OCI-LY1 (cell line): ENCODE results near the gene CAV3.

Source experiments
- H2AFZ ChIP-seq: fragments of 200-600 bp; sonication (generic), shearing (Covaris generic); 2 replicates; pipeline ENCODE4 v1.6.0; 2014; ENCODE audit warnings: antibody characterized with exemption, mild to moderate bottlenecking, low read length
- H3F3A ChIP-seq: fragments of 200-600 bp; sonication (generic), shearing (Covaris generic); 2 replicates; pipeline ENCODE4 v1.6.0; 2014; ENCODE audit warnings: mild to moderate bottlenecking, antibody characterized with exemption, low read length, moderate library complexity; ENCODE audit not compliant: insufficient read depth
- H3K27ac ChIP-seq: fragments of 200-600 bp; sonication (generic); 2 replicates; pipeline ENCODE4 v1.5.1; 2014; ENCODE audit warnings: low read length, mixed run types, mild to moderate bottlenecking, low read depth; ENCODE audit not compliant: poor library complexity, severe bottlenecking
- H3K27me3 ChIP-seq: fragments of 200-600 bp; sonication (generic); 2 replicates; pipeline ENCODE4 v1.6.0; 2014; ENCODE audit warnings: antibody characterized with exemption, mild to moderate bottlenecking, low read length, moderate library complexity; ENCODE audit not compliant: insufficient read depth
- H3K36me3 ChIP-seq: fragments of 200-600 bp; sonication (generic); 2 replicates; pipeline ENCODE4 v1.6.1; 2014; ENCODE audit warnings: mild to moderate bottlenecking, antibody characterized with exemption, low read length, moderate library complexity, mixed read lengths; ENCODE audit not compliant: insufficient read depth
- H3K4me1 ChIP-seq: fragments of 200-600 bp; sonication (generic); 2 replicates; pipeline ENCODE4 v1.5.1; 2014; ENCODE audit warnings: mild to moderate bottlenecking, low read length, moderate library complexity; ENCODE audit not compliant: insufficient read depth, severe bottlenecking
- H3K4me2 ChIP-seq: fragments of 200-600 bp; sonication (generic), shearing (Covaris generic); 2 replicates; pipeline ENCODE4 v1.6.1; 2014; ENCODE audit warnings: low read length
- H3K4me3 ChIP-seq: fragments of 200-600 bp; sonication (generic); 2 replicates; pipeline ENCODE4 v1.5.1; 2014; ENCODE audit warnings: low read length, low read depth, mild to moderate bottlenecking, mixed read lengths; ENCODE audit not compliant: poor library complexity, severe bottlenecking
- H3K79me2 ChIP-seq: fragments of 200-600 bp; shearing (Covaris generic); 2 replicates; pipeline ENCODE4 v1.6.1; 2016; ENCODE audit warnings: mixed run types, low read length, mixed read lengths; ENCODE audit not compliant: insufficient read depth
- H3K9ac ChIP-seq: fragments of 200-600 bp; sonication (generic), shearing (Covaris generic); 2 replicates; pipeline ENCODE4 v1.6.1; 2014; ENCODE audit warnings: mild to moderate bottlenecking, low read length, mixed read lengths
- H3K9me2 ChIP-seq: fragments of 200-600 bp; sonication (generic), shearing (Covaris generic); 2 replicates; pipeline ENCODE4 v1.6.1; 2014; ENCODE audit warnings: low read depth, mild to moderate bottlenecking, low read length, mixed read lengths
- H3K9me3 ChIP-seq: fragments of 200-600 bp; shearing (Covaris generic); 2 replicates; pipeline ENCODE4 v1.6.1; 2014; ENCODE audit warnings: low read length, mixed read lengths
- H4K20me1 ChIP-seq: fragments of 200-600 bp; sonication (generic), shearing (Covaris generic); 2 replicates; pipeline ENCODE4 v1.6.0; 2016; ENCODE audit warnings: mild to moderate bottlenecking, low read length; ENCODE audit not compliant: insufficient read depth
- CTCF ChIP-seq: fragments of 200-600 bp; sonication (generic), shearing (Covaris generic); IDR thresholded peaks from 2 replicates; pipeline ENCODE4 v1.5.1; 2017; ENCODE audit warnings: mild to moderate bottlenecking, antibody characterized with exemption, low read length, moderate library complexity, mixed read lengths
- EZH2 ChIP-seq: fragments of 200-600 bp; sonication (generic), shearing (Covaris generic); IDR thresholded peaks from 2 replicates; pipeline ENCODE4 v1.8.0; 2017; ENCODE audit warnings: borderline replicate concordance, mixed run types, mild to moderate bottlenecking, antibody characterized with exemption, low read length, moderate library complexity, mixed read lengths

The CAV3 gene

GRCh38 chr3:8767667-8768363 is 34.2 kb downstream of the CAV3 start:
- Histone ChIP-seq H3F3A (no peaks in the 10 kb centered on the region), H3K27me3 (no peaks in the 10 kb centered on the region), H3K9ac (no peak overlapping the region), H3K9me2 (no peaks in the 10 kb centered on the region), H3K4me3 (no peak overlapping the region), H3K4me1 (no peaks in the 10 kb centered on the region), H3K27ac (no peak overlapping the region), H3K4me2 (no peak overlapping the region), H2AFZ (no peak overlapping the region), H3K9me3 (no peaks in the 10 kb centered on the region), H3K36me3 (no peaks in the 10 kb centered on the region), H4K20me1 (no peaks in the 10 kb centered on the region), H3K79me2 (no peaks in the 10 kb centered on the region)
- TF ChIP-seq EZH2 (no peak), CTCF (no peak)

GRCh38 chr3:8768364-8769087 is 34.9 kb downstream of the CAV3 start:
- Histone ChIP-seq H3F3A (no peaks in the 10 kb centered on the region), H3K9me2 (no peaks in the 10 kb centered on the region), H3K27me3 (no peaks in the 10 kb centered on the region), H3K9me3 (no peaks in the 10 kb centered on the region), H3K27ac (no peak overlapping the region), H3K4me2 (peak overlapping the region; percentile 61), H3K79me2 (no peaks in the 10 kb centered on the region), H3K4me1 (no peaks in the 10 kb centered on the region), H4K20me1 (no peaks in the 10 kb centered on the region), H3K36me3 (no peaks in the 10 kb centered on the region), H3K9ac (no peak overlapping the region), H2AFZ (no peak overlapping the region), H3K4me3 (no peak overlapping the region)
- TF ChIP-seq CTCF (no peak), EZH2 (no peak)

GRCh38 chr3:8769088-8769822 is 35.7 kb downstream of the CAV3 start, which contains the start of gene OXTR:
TSS of gene OXTR (minus strand) at chr3:8769613. CDS start at chr3:8768187, 1,426 bp downstream.
- Histone ChIP-seq H3F3A (no peaks in the 10 kb centered on the region), H3K9me3 (no peaks in the 10 kb centered on the region), H4K20me1 (no peaks in the 10 kb centered on the region), H2AFZ (no peak within 1 kb of the TSS), H3K9me2 (no peaks in the 10 kb centered on the region), H3K4me3 (peak within 1 kb of the TSS; percentile 49), H3K9ac (no peak within 1 kb of the TSS), H3K27ac (no peak within 1 kb of the TSS), H3K36me3 (no peaks in the 10 kb centered on the region), H3K79me2 (no peaks in the 10 kb centered on the region), H3K27me3 (no peaks in the 10 kb centered on the region), H3K4me1 (no peaks in the 10 kb centered on the region), H3K4me2 (peak within 1 kb of the TSS; percentile 61)
- TF ChIP-seq CTCF (peak; percentile 96), EZH2 (no peak)
